Parathyroid adenoma (tissue), 2 donors: ENCODE results near the gene CUL4A.

Experiments
- H2AFZ ChIP-seq: fragments of 300-600 bp; sonication (generic); one replicate; pipeline ENCODE4 v1.7.0; 2017; ENCODE audit warnings: antibody characterized with exemption, mild to moderate bottlenecking
- H3K27ac ChIP-seq: fragments of 300-600 bp; sonication (generic); one replicate; pipeline ENCODE4 v1.7.0; 2017
- H3K27me3 ChIP-seq: fragments of 300-600 bp; sonication (generic); one replicate; pipeline ENCODE4 v1.7.0; 2017; ENCODE audit warnings: low read length; ENCODE audit not compliant: control insufficient read depth, insufficient read depth
- H3K36me3 ChIP-seq: fragments of 300-600 bp; sonication (generic); one replicate; pipeline ENCODE4 v1.7.0; 2017; ENCODE audit warnings: low read length; ENCODE audit not compliant: control insufficient read depth, insufficient read depth
- H3K4me1 ChIP-seq: fragments of 300-600 bp; sonication (generic); one replicate; pipeline ENCODE4 v1.7.0; 2017; ENCODE audit warnings: control low read depth
- H3K4me2 ChIP-seq: fragments of 300-600 bp; sonication (generic); one replicate; pipeline ENCODE4 v1.7.0; 2017; ENCODE audit warnings: low read length
- H3K4me3 ChIP-seq: fragments of 300-600 bp; sonication (generic); one replicate; pipeline ENCODE4 v1.7.0; 2017; ENCODE audit warnings: low read depth, low read length
- H3K79me2 ChIP-seq: fragments of 300-600 bp; sonication (generic); one replicate; pipeline ENCODE4 v1.7.0; 2017; ENCODE audit warnings: control low read depth
- H3K9ac ChIP-seq: fragments of 300-600 bp; sonication (generic); one replicate; pipeline ENCODE4 v1.7.0; 2017; ENCODE audit warnings: mild to moderate bottlenecking
- H3K9me3 ChIP-seq: fragments of 300-600 bp; sonication (generic); one replicate; pipeline ENCODE4 v1.7.0; 2017; ENCODE audit warnings: low read length; ENCODE audit not compliant: control insufficient read depth
- CTCF ChIP-seq: fragments of 300-600 bp; sonication (generic); IDR thresholded peaks from one replicate; pipeline ENCODE4 v1.7.0; 2017; ENCODE audit warnings: antibody characterized with exemption, mild to moderate bottlenecking
- donor health status: primary hyperparathyroidism.

The CUL4A gene

GRCh38 chr13:113273321-113273720 is 63.9 kb downstream of the CUL4A start:
- TF ChIP-seq CTCF, result no peak
- H3K79me2 ChIP-seq, result no peaks in the 10 kb centered on the region
- H2AFZ ChIP-seq, result no peak overlapping the region
- no peaks in the 10 kb centered on the region for H3K27me3 ChIP-seq
- H3K4me2 ChIP-seq, result no peak overlapping the region
- H3K9ac ChIP-seq, result no peak overlapping the region
- no peaks in the 10 kb centered on the region for H3K36me3 ChIP-seq
- no peak overlapping the region for H3K4me3 ChIP-seq
- no peaks in the 10 kb centered on the region for H3K4me1 ChIP-seq
- H3K27ac ChIP-seq, result no peak overlapping the region
- H3K9me3 ChIP-seq, result no peaks in the 10 kb centered on the region

- no peaks in the 10 kb centered on the region for H3K36me3 ChIP-seq
- H3K4me3 ChIP-seq, result no peak overlapping the region
- H3K9ac ChIP-seq, result no peak overlapping the region
- no peak for TF ChIP-seq CTCF
- H3K27ac ChIP-seq, result no peak overlapping the region
- no peak overlapping the region for H3K4me2 ChIP-seq
- no peaks in the 10 kb centered on the region for H3K4me1 ChIP-seq
- H3K9me3 ChIP-seq, result no peaks in the 10 kb centered on the region
- no peaks in the 10 kb centered on the region for H3K27me3 ChIP-seq
- no peak overlapping the region for H2AFZ ChIP-seq
- no peaks in the 10 kb centered on the region for H3K79me2 ChIP-seq
Measured at GRCh38 chr13:113273851-113274590, 64.6 kb downstream of the CUL4A start.

- no peaks in the 10 kb centered on the region for H3K79me2 ChIP-seq
- H3K4me1 ChIP-seq, result no peaks in the 10 kb centered on the region
- no peaks in the 10 kb centered on the region for H3K27me3 ChIP-seq
- H3K9me3 ChIP-seq, result no peaks in the 10 kb centered on the region
- H3K36me3 ChIP-seq, result no peaks in the 10 kb centered on the region
- no peak for TF ChIP-seq CTCF
- H3K4me3 ChIP-seq, result no peak overlapping the region
- no peak overlapping the region for H3K27ac ChIP-seq
- H3K4me2 ChIP-seq, result no peak overlapping the region
- no peak overlapping the region for H3K9ac ChIP-seq
- H2AFZ ChIP-seq, result no peak overlapping the region
Measured at GRCh38 chr13:113274721-113275120, 65.3 kb downstream of the CUL4A start.

GRCh38 chr13:113275387-113275786 is 66.0 kb downstream of the CUL4A start:
- Histone ChIP-seq H3K4me1 (no peaks in the 10 kb centered on the region), H3K36me3 (no peaks in the 10 kb centered on the region), H3K9me3 (no peaks in the 10 kb centered on the region), H3K79me2 (no peaks in the 10 kb centered on the region), H2AFZ (no peak overlapping the region), H3K27me3 (no peaks in the 10 kb centered on the region), H3K4me3 (no peak overlapping the region), H3K4me2 (no peak overlapping the region), H3K9ac (no peak overlapping the region), H3K27ac (no peak overlapping the region)
- TF ChIP-seq CTCF, result peak; percentile 39

GRCh38 chr13:113280126-113280525 is 70.7 kb downstream of the CUL4A start:
- no peak overlapping the region for H3K4me3 ChIP-seq
- TF ChIP-seq CTCF, result no peak
- no peaks in the 10 kb centered on the region for H3K27me3 ChIP-seq
- no peaks in the 10 kb centered on the region for H3K4me1 ChIP-seq
- H3K79me2 ChIP-seq, result no peaks in the 10 kb centered on the region
- no peak overlapping the region for H2AFZ ChIP-seq
- no peak overlapping the region for H3K9ac ChIP-seq
- H3K9me3 ChIP-seq, result no peaks in the 10 kb centered on the region
- no peak overlapping the region for H3K27ac ChIP-seq
- no peaks in the 10 kb centered on the region for H3K36me3 ChIP-seq
- H3K4me2 ChIP-seq, result no peak overlapping the region
